HL-60 (cell line): Measurements from ENCODE around the gene UBA5.

ENCODE experiments used
- DNase-seq, 2 experiments: peaks; one replicate each; pipeline ENCODE4 v3.0.0-alpha.2; 2010 to 2020; ENCODE audit warnings: low read depth in 1 of 2, low spot score in 1 of 2
- H3K27ac ChIP-seq: fragments of 250-450 bp; sonication (Bioruptor Pico); replicated peaks from 2 replicates; pipeline ENCODE4 v1.5.1; 2020; ENCODE audit warnings: mild to moderate bottlenecking, moderate library complexity
- H3K27me3 ChIP-seq: fragments of 250-450 bp; sonication (Bioruptor Pico); 2 replicates; pipeline ENCODE4 v1.5.1; 2021; ENCODE audit warnings: mild to moderate bottlenecking, moderate library complexity; ENCODE audit not compliant: insufficient read depth, poor library complexity, severe bottlenecking
- H3K4me3 ChIP-seq: replicated peaks from 2 replicates; pipeline ENCODE4 v1.5.1; 2011; ENCODE audit warnings: mild to moderate bottlenecking, control low read depth, low read length; ENCODE audit not compliant: insufficient read depth
- CTCF ChIP-seq: IDR thresholded peaks from one replicate; pipeline ENCODE4 v1.5.1; 2011; ENCODE audit warnings: low read length, control low read depth, inconsistent platforms; ENCODE audit not compliant: insufficient read depth
- GABPA ChIP-seq: IDR thresholded peaks from 2 replicates; pipeline ENCODE4 v1.6.1; 2012; ENCODE audit warnings: low read depth
- POLR2AphosphoS5 ChIP-seq: IDR thresholded peaks from 2 replicates; pipeline ENCODE4 v1.6.1; 2012; ENCODE audit warnings: low read depth
- REST ChIP-seq: IDR thresholded peaks from 2 replicates; pipeline ENCODE4 v1.6.1; 2012; ENCODE audit warnings: low read depth; ENCODE audit not compliant: insufficient replicate concordance
- SPI1 ChIP-seq: IDR thresholded peaks from 2 replicates; pipeline ENCODE4 v1.6.1; 2012; ENCODE audit warnings: low read depth, mild to moderate bottlenecking, borderline replicate concordance

Gene UBA5

GRCh38 chr3:132713977-132714727 lies 54.0 kb downstream of the UBA5 start:
- TF ChIP-seq SPI1 (no peak), POLR2AphosphoS5 (no peak), CTCF (no peak), GABPA (no peak)
- DNase-seq: no peak
- Histone ChIP-seq H3K27ac (no peak overlapping the region), H3K27me3 (no peaks in the 10 kb centered on the region), H3K4me3 (no peak overlapping the region)

- no peak for TF ChIP-seq REST
- TF ChIP-seq CTCF: no peak
- TF ChIP-seq POLR2AphosphoS5: no peak
- TF ChIP-seq GABPA: no peak
- no peak for TF ChIP-seq SPI1
- DNase-seq: no peak
- no peaks in the 10 kb centered on the region for H3K27me3 ChIP-seq
- no peak overlapping the region for H3K27ac ChIP-seq
- no peak overlapping the region for H3K4me3 ChIP-seq
Observed at GRCh38 chr3:132716372-132716771, 56.2 kb downstream of the UBA5 start.

- Histone ChIP-seq H3K4me3 (no peak overlapping the region), H3K27me3 (no peaks in the 10 kb centered on the region), H3K27ac (no peak overlapping the region)
- TF ChIP-seq POLR2AphosphoS5: no peak
- no peak for TF ChIP-seq GABPA
- TF ChIP-seq REST: no peak
- no peak for TF ChIP-seq CTCF
- TF ChIP-seq SPI1: no peak
- no peak for DNase-seq
Observed at GRCh38 chr3:132720228-132720627, 60.1 kb downstream of the UBA5 start.
